Omental fat pad (tissue), 4 donors: ENCODE measurements around the gene CRB2. TPM values are rescaled to one million over a fixed set of nuclear protein-coding genes. Genes with fewer than 3 reads are reported as not detected.

ENCODE experiments used
- ATAC-seq: fragments of 150-250 bp; one replicate; pipeline ENCODE4 v1.9.1; 2016; ENCODE audit warnings: mild to moderate bottlenecking, moderate library complexity; ENCODE audit not compliant: low FRiP score
- DNase-seq: peaks from one replicate; pipeline ENCODE4 v3.0.0-alpha.2; 2019; ENCODE audit warnings: low spot score
- total RNA-seq, 4 donors: library from RNA; depleted of rRNA; stranded (reverse); fragments of >200 nt; gene quantifications; one replicate each; pipeline ENCODE4 v1.1.0, GENCODE V29; 2016
- TF ChIP-seq, protein P1 (sequence below), 3 donors: fragments of 450-650 bp; IDR thresholded peaks; one replicate each; pipeline ENCODE4 v1.5.1; 2016 to 2017; ENCODE audit warnings: antibody characterized with exemption in 3 of 3, mild to moderate bottlenecking in 3 of 3, moderate library complexity in 2 of 3

The CRB2 gene
- 10 to 100 TPM in 1 of 4 donors, 1 to 10 TPM in 2, under 1 TPM in 1; 0.32 to 16.2 (median 3.5) TPM for total RNA-seq

- ATAC-seq: peak; percentile 33
- TF ChIP-seq, protein P1, sequence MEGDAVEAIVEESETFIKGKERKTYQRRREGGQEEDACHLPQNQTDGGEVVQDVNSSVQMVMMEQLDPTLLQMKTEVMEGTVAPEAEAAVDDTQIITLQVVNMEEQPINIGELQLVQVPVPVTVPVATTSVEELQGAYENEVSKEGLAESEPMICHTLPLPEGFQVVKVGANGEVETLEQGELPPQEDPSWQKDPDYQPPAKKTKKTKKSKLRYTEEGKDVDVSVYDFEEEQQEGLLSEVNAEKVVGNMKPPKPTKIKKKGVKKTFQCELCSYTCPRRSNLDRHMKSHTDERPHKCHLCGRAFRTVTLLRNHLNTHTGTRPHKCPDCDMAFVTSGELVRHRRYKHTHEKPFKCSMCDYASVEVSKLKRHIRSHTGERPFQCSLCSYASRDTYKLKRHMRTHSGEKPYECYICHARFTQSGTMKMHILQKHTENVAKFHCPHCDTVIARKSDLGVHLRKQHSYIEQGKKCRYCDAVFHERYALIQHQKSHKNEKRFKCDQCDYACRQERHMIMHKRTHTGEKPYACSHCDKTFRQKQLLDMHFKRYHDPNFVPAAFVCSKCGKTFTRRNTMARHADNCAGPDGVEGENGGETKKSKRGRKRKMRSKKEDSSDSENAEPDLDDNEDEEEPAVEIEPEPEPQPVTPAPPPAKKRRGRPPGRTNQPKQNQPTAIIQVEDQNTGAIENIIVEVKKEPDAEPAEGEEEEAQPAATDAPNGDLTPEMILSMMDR (IDR thresholded peaks at IDR 0.05): no peak
- no peak for DNase-seq
These were observed at the start of gene CRB2 for GRCh38 chr9:123355761-123356431. TSS of gene CRB2 (plus strand) at chr9:123356197. CDS start at chr9:123356261, 64 bp downstream.

GRCh38 chr9:123309611-123310010 lies 46.4 kb upstream of the CRB2 start:
- ATAC-seq: no peak
- no peak for DNase-seq
- TF ChIP-seq, protein P1 (IDR thresholded peaks at IDR 0.05): no peak

DNA sequence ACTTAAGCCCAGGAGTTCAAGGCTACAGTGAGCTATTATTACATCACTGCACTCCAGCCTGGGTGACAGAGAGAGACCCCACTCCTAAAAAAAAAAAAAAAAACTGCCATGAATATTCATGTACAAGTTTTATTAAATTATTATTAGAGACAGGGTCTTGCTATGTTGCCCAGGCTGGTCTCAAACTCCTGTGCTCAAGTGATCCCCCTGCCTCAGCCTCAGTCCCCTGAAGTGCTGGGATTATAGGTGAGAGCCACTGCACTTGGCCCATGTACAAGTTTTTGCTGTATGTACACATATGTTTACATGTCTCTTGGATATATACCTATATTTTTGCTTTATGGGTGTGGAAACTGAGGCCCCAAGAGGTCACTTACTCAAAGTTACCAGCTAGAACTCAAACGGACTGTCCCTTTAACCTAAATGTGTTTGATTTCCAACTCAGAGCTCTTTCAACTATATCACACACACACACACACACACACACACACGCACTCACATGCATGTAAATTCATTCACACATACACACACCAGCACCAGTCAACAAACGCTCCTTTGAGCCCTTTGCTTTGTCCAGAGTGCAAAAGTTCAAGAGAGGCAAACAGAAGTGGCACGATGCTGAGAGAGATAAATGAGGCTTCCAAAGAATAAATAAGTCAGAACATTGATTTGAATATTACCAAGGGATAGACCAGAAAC lies 45.3 kb upstream of the CRB2 start:
- ATAC-seq (no peak), DNase-seq (no peak)
- TF ChIP-seq, protein P1 (IDR thresholded peaks at IDR 0.05): no peak

DNA sequence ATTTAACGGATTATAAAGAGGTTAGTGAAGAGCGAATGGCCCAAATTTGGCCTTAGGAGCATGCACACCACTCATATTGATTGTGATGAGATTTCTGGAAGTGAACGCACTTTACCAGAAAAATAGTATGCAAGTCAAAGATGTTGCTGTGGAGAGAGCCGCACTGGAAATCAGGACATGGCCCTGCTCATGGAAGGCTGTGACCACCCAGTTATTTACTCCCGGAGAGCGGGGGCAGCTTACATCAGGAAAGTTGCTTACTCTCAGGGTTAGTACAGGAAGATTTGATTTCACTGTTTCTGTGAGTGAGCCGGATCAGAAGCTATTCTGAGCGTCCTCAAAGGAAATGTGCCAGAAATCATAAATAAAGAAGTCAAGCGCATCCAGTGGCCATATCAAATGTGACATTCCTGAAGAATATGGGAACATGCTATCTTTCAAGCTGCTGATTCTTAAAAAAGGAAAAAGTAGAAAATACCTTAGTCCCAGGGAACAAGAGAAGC lies 44.7 kb upstream of the CRB2 start:
- TF ChIP-seq, protein P1 (IDR thresholded peaks at IDR 0.05): no peak
- no peak for DNase-seq
- ATAC-seq: no peak

- DNase-seq (no peak), ATAC-seq (no peak)
- TF ChIP-seq, protein P1 (IDR thresholded peaks at IDR 0.05): no peak
These were observed 43.6 kb upstream of the CRB2 start for GRCh38 chr9:123312306-123312877.

DNA sequence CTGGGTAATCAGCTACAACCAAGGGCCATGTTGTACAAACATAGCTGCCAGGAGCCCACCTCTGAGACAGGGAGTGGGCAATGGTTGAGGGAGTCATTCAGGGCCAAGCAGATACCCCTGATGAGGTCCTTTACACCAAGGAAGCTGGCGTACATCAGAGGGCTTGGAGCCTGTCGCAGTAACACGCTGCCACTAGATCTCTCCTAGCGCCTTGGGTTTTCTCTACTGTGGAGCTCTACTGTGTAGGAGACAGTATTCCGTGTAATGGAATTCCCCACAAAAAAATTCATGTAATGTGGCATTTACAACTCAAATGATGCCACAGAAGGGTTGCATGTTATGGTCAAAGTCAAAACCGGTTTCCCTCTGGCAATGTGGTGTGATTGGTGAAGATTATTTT lies 41.4 kb upstream of the CRB2 start:
- DNase-seq (no peak), ATAC-seq (no peak)
- TF ChIP-seq, protein P1 (IDR thresholded peaks at IDR 0.05): no peak
